Fibroblast of the conjunctiva (primary cell): Measurements from ENCODE around the gene UHRF1.
A peak's percentile ranks its signal among the peaks of the same experiment; 100 is the strongest.

Experiments
- DNase-seq: peaks from one replicate; pipeline ENCODE4 v3.0.0-alpha.2; 2010; ENCODE audit warnings: low read depth

Gene UHRF1

DNA sequence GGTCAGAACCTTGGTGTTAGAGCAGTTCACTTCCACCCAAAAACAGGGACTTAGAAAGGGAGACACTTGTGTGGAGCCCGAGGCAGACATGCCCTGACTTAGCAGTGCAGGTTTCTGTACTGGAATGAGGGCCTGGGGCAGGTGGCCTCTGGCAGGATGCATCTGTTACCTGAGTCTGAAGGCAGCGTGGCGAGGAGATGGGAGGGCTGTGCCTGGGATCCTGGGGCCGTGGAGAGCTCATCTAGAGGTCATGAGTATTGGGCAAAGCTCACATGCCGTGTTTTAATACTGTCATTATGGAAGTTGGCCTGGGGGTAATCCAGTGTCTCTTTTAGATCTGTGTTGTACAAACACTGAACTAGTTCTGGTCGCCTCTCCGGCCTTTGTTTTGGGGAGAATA lies 81.0 kb downstream of the UHRF1 start:
- no peak for DNase-seq

DNA sequence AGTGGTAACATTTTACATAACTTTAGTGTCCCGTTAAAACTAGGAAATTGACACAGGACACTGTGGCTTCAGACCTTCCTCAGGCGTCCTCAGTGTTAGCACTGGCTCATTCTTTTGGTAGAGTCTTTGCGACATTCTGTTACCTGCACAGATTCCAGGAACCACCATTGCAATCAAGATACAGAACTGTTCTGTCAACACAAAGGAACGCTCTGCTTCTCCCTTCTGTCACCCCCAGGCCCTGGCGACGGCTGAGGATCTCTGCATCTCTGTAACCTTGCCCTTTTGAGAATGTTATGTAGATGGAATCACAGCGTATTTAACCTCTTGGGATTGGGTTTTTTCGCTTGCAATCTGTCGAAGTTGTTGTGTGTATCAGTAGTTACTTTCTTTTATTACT lies 82.2 kb downstream of the UHRF1 start:
- no peak for DNase-seq

DNA sequence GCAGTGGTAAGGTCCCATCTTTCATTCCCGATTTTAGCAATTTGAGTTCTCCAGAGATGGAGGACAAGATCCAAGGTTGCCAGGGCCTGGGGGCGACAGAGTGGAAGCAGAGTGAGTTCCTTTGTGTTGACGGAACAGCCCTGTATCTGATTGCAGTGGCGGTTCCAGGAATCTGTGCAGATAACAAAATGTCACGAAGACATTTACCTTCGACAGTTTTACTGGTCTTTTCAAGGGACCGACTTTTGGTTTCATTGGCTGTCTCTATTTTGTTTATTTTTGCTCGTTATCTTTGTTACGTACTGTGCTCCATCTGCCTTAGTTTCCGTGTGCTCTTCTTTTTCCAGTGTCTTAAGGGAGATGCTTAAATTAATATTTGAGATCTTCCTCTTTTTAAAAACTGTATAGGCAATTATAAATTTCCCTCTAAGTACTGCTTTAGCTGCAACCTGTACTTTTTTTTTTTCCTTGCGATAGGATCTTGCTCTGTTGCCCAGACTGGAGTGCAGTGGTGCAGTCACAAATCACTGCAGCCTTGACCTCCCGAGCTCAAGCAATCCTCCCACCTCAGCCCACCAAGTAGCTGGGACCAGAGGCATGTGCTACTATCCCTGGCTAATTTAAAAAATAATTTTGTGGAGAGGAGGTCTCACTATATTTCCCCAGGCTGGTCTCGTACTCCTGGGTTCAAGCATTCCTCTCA lies 82.8 kb downstream of the UHRF1 start:
- no peak for DNase-seq

DNA sequence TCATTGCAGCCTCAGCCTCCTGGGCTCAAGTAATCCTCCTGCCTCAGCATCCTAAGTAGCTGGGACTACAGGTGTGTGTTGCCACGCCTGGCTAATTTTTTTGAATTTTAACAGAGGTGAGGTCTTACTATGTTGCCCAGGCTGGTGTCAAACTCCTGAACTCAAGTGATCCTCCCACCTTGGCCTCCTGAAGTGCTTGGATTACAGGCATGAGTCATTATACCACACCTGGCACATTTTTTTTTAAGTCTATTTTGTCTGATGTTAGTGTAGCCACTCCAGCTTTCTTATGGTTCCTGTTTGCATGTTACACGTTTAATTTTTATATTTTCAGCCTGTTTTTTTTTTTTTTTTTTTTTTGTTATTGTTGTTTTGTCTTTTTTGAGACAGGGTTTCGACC lies 84.4 kb downstream of the UHRF1 start:
- no peak for DNase-seq

DNA sequence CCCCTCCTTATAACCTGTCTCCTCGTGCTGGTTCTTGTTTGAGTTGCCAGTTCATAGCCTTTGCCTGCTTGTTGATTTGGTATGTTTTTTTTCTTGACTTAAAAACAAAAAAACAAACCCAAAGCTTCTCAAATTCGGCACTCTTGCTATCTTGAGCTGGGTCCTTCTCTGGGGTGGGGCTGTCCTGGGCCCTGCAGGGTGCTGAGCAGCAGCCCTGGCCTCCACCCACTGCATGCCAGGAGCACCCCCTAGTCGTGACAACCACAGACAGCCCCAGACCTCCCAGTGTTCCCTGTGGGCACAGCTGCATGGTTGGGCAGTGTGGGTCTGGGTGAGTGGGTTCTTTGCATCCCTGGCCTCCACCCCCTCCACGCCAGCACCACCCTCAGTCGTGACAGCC lies 87.4 kb downstream of the UHRF1 start:
- no peak for DNase-seq

DNA sequence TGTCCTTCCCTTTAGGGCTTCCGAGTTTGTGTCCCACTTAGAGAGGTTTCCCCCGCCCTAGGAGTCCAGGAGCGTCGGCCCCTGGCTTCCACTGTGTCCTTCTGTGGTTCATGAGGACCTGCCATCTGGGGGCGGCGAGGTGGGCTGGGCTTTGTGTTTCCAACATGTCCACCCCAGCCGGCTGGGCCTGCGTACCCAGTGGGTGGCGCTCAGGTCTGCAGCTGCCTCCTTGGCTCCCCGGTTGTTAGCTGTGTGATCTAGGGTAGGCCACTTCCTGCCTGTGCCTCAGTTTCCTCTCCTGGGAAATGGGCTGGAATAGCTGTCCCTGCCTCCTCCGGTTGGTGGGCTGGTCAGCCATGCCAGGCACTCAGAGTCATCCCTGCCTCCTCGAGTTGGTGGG lies 88.0 kb downstream of the UHRF1 start:
- no peak for DNase-seq

DNA sequence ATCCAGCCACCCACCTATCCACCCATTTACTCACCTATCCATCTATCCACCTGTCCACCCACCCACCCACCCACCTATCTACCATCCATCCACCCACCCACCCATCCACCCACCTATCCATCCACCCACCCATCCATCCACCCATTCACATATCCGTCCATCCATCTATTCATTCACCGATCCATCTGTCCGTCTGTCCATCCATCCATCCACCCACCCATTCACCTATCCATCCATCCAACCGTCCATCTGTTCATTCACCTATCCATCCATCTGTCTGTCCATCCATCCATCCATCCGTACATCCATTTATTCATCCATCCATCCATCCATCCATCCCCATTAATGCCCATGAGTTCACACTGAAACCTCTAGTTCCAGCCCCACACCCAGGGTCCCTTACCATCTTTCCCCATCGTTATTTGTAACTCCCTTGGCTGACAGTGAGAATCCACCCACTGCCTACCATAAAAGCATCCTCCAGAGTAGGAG lies 90.9 kb downstream of the UHRF1 start:
- DNase-seq, result no peak

DNA sequence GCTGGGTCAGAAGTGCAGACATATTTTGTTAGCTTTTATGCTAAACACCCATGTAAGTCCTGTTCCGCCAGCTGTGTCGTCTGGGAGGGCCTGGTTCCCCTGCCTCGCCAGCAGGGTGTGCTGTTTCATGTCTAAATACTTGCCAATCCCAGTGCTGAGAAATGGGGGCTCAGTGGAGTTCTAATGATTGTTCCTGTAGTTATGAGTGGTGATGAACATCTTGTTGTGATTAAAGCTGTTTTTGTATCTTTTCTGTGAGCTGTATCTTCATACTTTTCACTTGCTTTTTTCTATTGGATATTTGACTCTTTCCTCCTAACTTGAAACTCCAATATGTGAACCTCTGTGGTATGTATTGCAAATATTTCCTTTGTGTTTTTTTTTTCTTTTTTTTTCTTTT lies 92.3 kb downstream of the UHRF1 start:
- DNase-seq, result peak; percentile 68

DNA sequence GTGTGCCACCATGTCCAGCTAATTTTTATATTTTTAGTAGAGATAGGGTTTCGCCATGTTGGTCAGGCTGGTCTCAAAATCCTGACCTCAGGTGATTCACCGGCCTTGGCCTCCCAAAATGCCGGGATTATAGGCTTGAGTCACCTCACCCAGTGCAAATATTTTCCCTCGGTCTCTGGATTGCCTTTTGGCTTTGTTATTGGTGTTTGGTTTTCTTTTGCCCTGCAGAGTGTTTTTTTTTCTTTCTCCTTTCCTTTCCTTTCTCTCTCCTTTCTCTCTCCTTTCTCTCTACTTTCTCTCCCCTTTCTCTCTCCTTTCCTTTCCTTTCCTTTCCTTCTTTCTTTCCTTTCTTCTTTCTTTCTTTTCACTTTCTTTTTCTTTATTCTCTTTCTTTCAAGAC lies 92.8 kb downstream of the UHRF1 start:
- no peak for DNase-seq

DNA sequence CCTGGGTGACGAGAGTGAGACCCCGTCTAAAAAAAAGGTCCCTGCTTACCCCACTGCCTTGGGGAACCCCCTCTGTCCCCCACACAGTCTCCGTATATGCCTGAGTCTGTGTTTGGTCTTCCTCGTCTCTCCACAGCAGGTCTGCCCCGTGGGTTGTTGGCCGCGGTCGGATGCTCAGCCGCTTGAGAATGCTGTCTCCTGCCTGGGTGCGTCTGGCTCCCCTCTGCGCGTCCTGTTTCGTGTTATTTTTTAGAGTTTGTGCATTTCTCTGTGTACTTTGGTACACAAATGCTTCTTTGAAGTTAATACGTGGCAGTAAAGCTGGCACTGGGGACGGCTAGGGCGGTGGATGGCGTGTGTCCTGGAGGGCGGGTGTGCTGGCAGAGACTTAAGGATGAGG lies 94.5 kb downstream of the UHRF1 start:
- no peak for DNase-seq

DNA sequence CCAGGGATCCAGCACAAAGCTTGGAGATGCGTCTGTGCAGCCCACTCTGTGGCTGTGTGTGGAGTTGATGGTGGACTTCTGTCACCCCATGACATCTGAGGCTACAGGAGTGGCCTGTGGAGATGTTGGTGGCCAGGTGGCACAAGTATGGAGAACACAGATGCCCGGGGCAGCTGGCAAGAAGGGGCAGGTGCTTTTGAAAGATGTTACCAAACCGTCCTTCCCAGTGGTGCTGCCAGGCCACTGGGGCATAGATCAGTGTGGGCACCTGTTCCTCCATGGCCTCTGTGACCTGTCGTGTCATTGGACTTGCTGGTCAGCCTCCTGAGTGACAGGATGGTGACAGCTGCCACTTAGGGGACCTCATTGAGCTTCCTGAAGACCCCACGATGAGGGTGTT lies 95.8 kb downstream of the UHRF1 start:
- DNase-seq, result no peak

DNA sequence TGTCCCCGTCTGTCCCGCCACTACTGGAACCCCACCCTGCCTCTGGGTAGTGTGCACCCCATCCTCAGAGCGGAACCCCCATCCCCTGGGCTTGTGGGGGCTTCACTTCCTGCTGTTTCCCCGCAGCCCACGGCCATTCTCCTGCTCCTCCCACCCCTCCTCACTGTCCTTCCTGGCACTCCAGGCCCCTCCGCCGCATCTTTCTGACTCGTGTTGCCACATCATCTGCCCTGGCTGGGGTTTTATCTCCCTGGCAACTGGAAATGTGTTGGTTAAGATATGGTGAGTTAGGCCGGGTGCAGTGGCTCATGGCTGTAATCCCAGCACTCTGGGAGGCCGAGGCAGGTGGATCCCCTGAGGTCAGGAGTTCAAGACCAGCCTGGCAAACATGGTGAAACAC lies 96.9 kb downstream of the UHRF1 start:
- DNase-seq, result no peak

DNA sequence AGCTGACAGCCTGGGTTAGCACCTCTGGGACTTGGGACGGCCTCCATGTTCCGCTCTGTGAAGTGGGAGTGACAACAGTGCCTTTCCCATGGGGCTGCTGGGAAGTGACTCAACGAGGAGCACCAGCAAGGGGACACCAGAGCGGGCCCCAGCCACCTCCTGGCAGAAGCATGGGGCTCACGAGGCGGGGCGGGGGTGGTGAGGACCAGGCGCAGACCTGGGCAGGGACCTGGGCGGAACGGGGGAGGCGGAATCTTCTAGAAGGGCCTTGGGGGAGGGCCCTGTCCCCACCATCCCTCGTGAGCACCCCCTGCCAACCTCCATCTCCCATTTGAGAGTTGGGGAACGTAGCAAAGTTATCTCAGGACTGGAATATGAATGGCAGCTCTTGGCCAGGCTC lies 97.5 kb downstream of the UHRF1 start:
- no peak for DNase-seq
